Spleen (tissue), 11 donors: ENCODE measurements around the gene ATAD3B. TPM values are rescaled to one million over a fixed set of nuclear protein-coding genes. Genes with fewer than 3 reads are reported as not detected.
"Not testable (repeated sequence)": the region's sequence is repeated elsewhere in the genome, so short reads cannot be mapped to it uniquely, and the experiment has no call there.

Experiments
- DNase-seq: peaks from one replicate; pipeline ENCODE4 v3.0.0-alpha.2; 2020
- H3K27ac ChIP-seq, 8 donors: fragments of 200-600 bp; sonication (generic) in 7 of 8; 1 replicate in 4 of 8; 2 replicates in 4 of 8; pipeline versions ENCODE4 v1.5.0 to v1.8.0; 2016 to 2021; ENCODE audit warnings: inconsistent platforms in 4 of 8, mild to moderate bottlenecking in 4 of 8, moderate library complexity in 1 of 8
- H3K27me3 ChIP-seq, 7 donors: fragments of 200-600 bp; sonication (generic) in 6 of 7; replicated peaks in 1 of 7; 1 replicate in 4 of 7; 2 replicates in 3 of 7; pipeline versions ENCODE4 v1.5.0 to v1.8.0; 2016 to 2021; ENCODE audit warnings: inconsistent platforms in 3 of 7, mild to moderate bottlenecking in 1 of 7
- H3K36me3 ChIP-seq, 6 donors: fragments of 200-600 bp; sonication (generic) in 5 of 6; 1 replicate in 4 of 6; 2 replicates in 2 of 6; pipeline versions ENCODE4 v1.5.0 to v1.8.0; 2016 to 2021; ENCODE audit warnings: inconsistent platforms in 2 of 6
- H3K4me1 ChIP-seq, 6 donors: fragments of 200-600 bp; sonication (generic) in 5 of 6; 1 replicate in 3 of 6; 2 replicates in 3 of 6; pipeline versions ENCODE4 v1.5.0 to v1.8.0; 2016 to 2021; ENCODE audit warnings: inconsistent platforms in 3 of 6
- H3K4me3 ChIP-seq, 8 donors: fragments of 200-600 bp; sonication (generic) in 7 of 8; 1 replicate in 4 of 8; 2 replicates in 4 of 8; pipeline versions ENCODE4 v1.5.0 to v1.8.0; 2016 to 2021; ENCODE audit warnings: inconsistent platforms in 4 of 8, mild to moderate bottlenecking in 4 of 8, moderate library complexity in 2 of 8
- H3K9me3 ChIP-seq, 8 donors: fragments of 200-600 bp; sonication (generic) in 7 of 8; 1 replicate in 4 of 8; 2 replicates in 4 of 8; pipeline versions ENCODE4 v1.5.0 to v1.8.0; 2016 to 2021; ENCODE audit warnings: inconsistent platforms in 4 of 8
- CTCF ChIP-seq, 11 experiments: fragments of 200-600 bp in 7 of 11; fragments of 450-650 bp in 4 of 11; sonication (generic) in 4 of 11; IDR thresholded peaks in 8 of 11; conservative IDR thresholded peaks in 3 of 11; 1 replicate in 7 of 11; 2 replicates in 4 of 11; pipeline versions ENCODE4 v1.4.0 to v1.8.0; 2016 to 2021; ENCODE audit warnings: antibody characterized with exemption in 11 of 11, inconsistent platforms in 4 of 11, mild to moderate bottlenecking in 1 of 11
- POLR2A ChIP-seq, 3 donors: fragments of 450-650 bp; IDR thresholded peaks; one replicate each; pipeline ENCODE4 v1.5.1; 2017; ENCODE audit warnings: antibody characterized with exemption in 3 of 3, mild to moderate bottlenecking in 1 of 3
- POLR2AphosphoS5 ChIP-seq, 3 donors: sonication (generic); formaldehyde crosslinking; IDR thresholded peaks; one replicate each; pipeline ENCODE4 v1.5.1; 2017; ENCODE audit warnings: antibody characterized with exemption in 3 of 3
- WGBS, 5 donors: extraction: QIAGEN DNeasy Blood & Tissue Kit in 3 of 5; methylation state at CpG; one replicate each; pipeline versions ENCODE4 v1.1.5 to v1.1.7; 2013 to 2018; 5-methylcytosine and 5-hydroxymethylcytosine counted together
- intact Hi-C: fragments of 100-400 bp; cut with DNase I; formaldehyde crosslinking; loops from one replicate; pipeline ENCODE4 v1.15.0; 2023; ENCODE audit warnings: low total_unique reads
- polyA plus RNA-seq, 3 donors: library from polyadenylated mRNA; stranded (reverse); fragments of 200-250 nt; gene quantifications; one replicate each; pipeline ENCODE4 v1.2.1, GENCODE V29; 2013
- total RNA-seq, 7 donors: library from RNA; depleted of rRNA in 3 of 7; stranded (reverse); fragments of >200 nt in 3 of 7; fragmentation: NEBNext Ultra II Directional in 4 of 7; extraction: Animal tissue kit (Norgen Biotek cat#: 25700) in 4 of 7; gene quantifications; one replicate each; pipeline versions ENCODE4 v1.1.0 to v1.2.1, GENCODE V29; 2016 to 2021
- donor health status: healthy with polysubstance abuse.
- donor health status: DM: no; HTN: no; CAD: no; lungs with moderate emphysema.
- donor health status: DM: no; HTN: no; CAD: no.
- donor health status: Bipolar disorder and iron deficiency.
- donor health status: healthy.
- donor health status: DM: no; HTN: no; CAD: no.
- donor health status: DM: yes; HTN: yes; CAD: no.

ATAD3B gene
- total and polyA plus RNA-seq, 10 donors, result 11.5 to 62.3 (median 26.3) TPM

- WGBS, 5 donors, result 95 to 100% (median 96%) methylated on average over 6 to 18 of the region's 18 CpGs
- H3K4me3 ChIP-seq, result no peak overlapping the region
- TF ChIP-seq CTCF (IDR thresholded peaks at IDR 0.05 in 8 of 11, conservative IDR thresholded peaks at IDR 0.05 in 3 of 11) (no peak), POLR2A (IDR thresholded peaks at IDR 0.05) (no peak), POLR2AphosphoS5 (IDR thresholded peaks at IDR 0.05) (no peak)
- no peaks in the 10 kb centered on the region for H3K4me1 ChIP-seq
- intact Hi-C loops, result no loop called here
- no peak for DNase-seq
- no peaks in the 10 kb centered on the region for H3K27me3 ChIP-seq
- no peak overlapping the region for H3K27ac ChIP-seq
- peaks cover 0 to 90% (median 39%) of the 10 kb centered on the region in 6 donors for H3K36me3 ChIP-seq
- peaks cover 0 to 21% (median 18%) of the 10 kb centered on the region in 8 donors for H3K9me3 ChIP-seq
Measured at GRCh38 chr1:1529321-1529720, 57.8 kb downstream of the ATAD3B start.

- H3K27me3 ChIP-seq, result no peaks in the 10 kb centered on the region
- peaks cover 0 to 90% (median 39%) of the 10 kb centered on the region in 6 donors for H3K36me3 ChIP-seq
- intact Hi-C loops, result no loop called here
- no peak overlapping the region for H3K4me3 ChIP-seq
- H3K4me1 ChIP-seq, result no peaks in the 10 kb centered on the region
- WGBS, 5 donors, result 94 to 99% (median 98%) methylated on average over 6 to 8 of the region's 8 CpGs
- TF ChIP-seq CTCF (IDR thresholded peaks at IDR 0.05 in 8 of 11, conservative IDR thresholded peaks at IDR 0.05 in 3 of 11), result no peak
- TF ChIP-seq POLR2AphosphoS5 (IDR thresholded peaks at IDR 0.05), result no peak
- TF ChIP-seq POLR2A (IDR thresholded peaks at IDR 0.05), result no peak
- no peak for DNase-seq
- H3K27ac ChIP-seq, result no peak overlapping the region
- peaks cover 0 to 21% (median 18%) of the 10 kb centered on the region in 8 donors for H3K9me3 ChIP-seq
Measured at GRCh38 chr1:1529936-1530335, 58.4 kb downstream of the ATAD3B start.

DNA sequence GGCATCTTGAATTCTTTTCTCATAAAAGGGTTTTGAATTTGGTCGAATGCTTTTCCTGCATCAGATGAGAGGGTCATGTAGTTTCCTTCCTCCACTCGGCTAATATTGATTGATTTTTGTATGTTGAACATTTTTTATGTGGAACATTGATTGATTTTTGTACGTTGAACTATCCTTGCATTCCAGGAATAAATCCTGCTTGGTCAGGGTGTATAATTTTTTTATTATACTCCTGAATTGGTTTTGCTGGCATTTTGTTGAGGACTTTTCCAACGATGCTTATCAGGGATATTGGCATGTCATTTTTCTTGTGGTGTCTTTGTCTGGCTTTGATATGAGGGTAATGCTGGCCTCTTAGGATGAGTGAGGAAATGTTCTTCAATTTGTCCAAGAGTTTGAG is 60.4 kb downstream of the ATAD3B start:
- peaks cover 0 to 21% (median 18%) of the 10 kb centered on the region in 8 donors for H3K9me3 ChIP-seq
- 91 to 96% (median 94%) methylated on average over 4 of the region's 4 CpGs for WGBS, 5 donors
- H3K27me3 ChIP-seq, result no peaks in the 10 kb centered on the region
- peaks cover 0 to 80% (median 30%) of the 10 kb centered on the region in 6 donors for H3K36me3 ChIP-seq
- no peak overlapping the region for H3K4me3 ChIP-seq
- H3K4me1 ChIP-seq, result no peaks in the 10 kb centered on the region
- intact Hi-C loops, result no loop called here
- DNase-seq, result no peak
- TF ChIP-seq POLR2AphosphoS5 (IDR thresholded peaks at IDR 0.05) (no peak), POLR2A (IDR thresholded peaks at IDR 0.05) (no peak), CTCF (IDR thresholded peaks at IDR 0.05 in 8 of 11, conservative IDR thresholded peaks at IDR 0.05 in 3 of 11) (no peak)
- H3K27ac ChIP-seq, result no peak overlapping the region

- DNase-seq, H3K27ac ChIP-seq, H3K4me3 ChIP-seq, intact Hi-C loops, H3K27me3 ChIP-seq, H3K4me1 ChIP-seq: not testable (repeated sequence)
- 48 to 85% (median 73%) methylated on average over 6 to 20 of the region's 22 CpGs for WGBS, 5 donors
- H3K36me3 ChIP-seq, result peaks cover 0 to 66% (median 17%) of the 10 kb centered on the region in 6 donors
- peaks cover 0 to 21% (median 18%) of the 10 kb centered on the region in 8 donors for H3K9me3 ChIP-seq
Measured at GRCh38 chr1:1533176-1533893, 61.8 kb downstream of the ATAD3B start.

DNA sequence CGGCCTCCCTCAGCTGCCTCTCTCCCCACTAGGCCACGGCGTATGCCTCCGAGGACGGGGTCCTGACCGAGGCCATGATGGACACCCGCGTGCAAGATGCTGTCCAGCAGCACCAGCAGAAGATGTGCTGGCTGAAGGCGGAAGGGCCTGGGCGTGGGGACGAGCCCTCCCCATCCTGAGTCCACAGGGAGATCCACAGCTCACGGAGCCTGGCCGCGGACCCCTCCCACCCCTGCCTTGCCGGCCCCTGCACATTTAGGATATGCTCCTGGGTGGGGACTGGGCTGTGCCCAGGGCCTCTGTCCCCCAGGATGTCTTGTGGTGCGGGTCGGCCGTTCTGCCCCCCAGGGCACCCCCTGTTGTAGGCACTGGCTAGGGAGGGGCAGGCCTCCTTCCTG is 62.3 kb downstream of the ATAD3B start:
- H3K27me3 ChIP-seq, H3K27ac ChIP-seq, intact Hi-C loops, H3K4me1 ChIP-seq, DNase-seq, H3K4me3 ChIP-seq: not testable (repeated sequence)
- peaks cover 0 to 21% (median 18%) of the 10 kb centered on the region in 8 donors for H3K9me3 ChIP-seq
- H3K36me3 ChIP-seq, result peaks cover 0 to 60% (median 11%) of the 10 kb centered on the region in 6 donors
- 81 to 92% (median 90%) methylated on average over 3 to 18 of the region's 18 CpGs for WGBS, 5 donors
